Activated effector memory CD4-positive, alpha-beta T cell treated with anti-CD3 and anti-CD28 coated beads, Interleukin-2, amount 50 U/mL, for 16 hours (primary cell): ENCODE data around the gene AKR1C1.
"Not testable (repeated sequence)": the region's sequence is repeated elsewhere in the genome, so short reads cannot be mapped to it uniquely, and the experiment has no call there.

Experiments
- DNase-seq: peaks from one replicate; pipeline ENCODE4 v3.0.0-alpha.2; 2020

AKR1C1 gene

GRCh38 chr10:4947635-4948596 lies 15.3 kb upstream of the AKR1C1 start:
- DNase-seq, result no peak

DNA sequence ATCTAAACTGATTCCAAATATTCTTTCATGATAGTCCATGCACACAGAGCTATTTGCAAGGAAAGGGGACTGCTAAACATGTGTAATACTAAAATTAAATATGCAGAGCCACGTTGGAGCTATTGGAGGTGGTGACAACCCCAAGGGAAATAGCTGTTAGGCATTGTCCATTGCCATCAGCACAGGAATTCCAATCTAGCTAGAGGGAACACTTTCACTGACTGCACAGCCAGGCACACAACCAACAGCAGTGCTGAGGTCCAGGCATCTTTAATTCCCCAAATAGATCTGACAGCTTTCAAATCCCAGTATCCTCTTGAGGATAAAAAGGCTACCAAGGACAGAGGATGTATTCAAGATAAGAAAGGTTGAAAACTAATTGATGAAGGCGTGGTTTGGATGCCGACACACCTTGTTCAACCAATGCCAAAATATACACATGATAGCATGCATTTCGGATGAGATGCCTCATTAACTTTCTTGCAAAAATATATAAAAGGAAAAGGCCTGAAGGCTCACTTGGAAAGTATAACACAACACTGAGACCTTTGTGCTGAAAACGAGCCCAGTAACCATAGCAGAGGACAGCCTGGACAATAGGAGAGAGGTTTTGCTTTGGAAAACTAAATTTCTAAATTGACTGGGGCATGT lies 11.6 kb upstream of the AKR1C1 start:
- not testable (repeated sequence) for DNase-seq

DNA sequence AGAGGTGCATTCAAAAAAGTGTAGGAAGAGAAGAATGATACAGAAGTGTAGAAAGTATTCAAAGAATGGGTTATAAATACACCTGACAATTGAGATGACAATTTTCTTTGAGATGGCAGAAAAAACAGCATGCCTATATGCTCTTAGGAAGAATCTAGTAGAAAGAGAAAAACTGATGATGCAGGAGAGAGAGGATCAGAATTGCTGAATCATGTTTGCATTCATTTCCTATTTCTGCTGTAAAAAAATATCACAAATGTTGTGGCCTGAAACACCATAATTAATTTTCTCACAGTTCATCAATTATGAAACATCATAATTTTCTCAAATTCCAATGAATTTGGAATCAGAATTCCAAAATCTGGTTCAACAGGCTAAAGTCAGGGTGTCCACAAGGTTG lies 9.8 kb upstream of the AKR1C1 start:
- DNase-seq, result no peak

DNA sequence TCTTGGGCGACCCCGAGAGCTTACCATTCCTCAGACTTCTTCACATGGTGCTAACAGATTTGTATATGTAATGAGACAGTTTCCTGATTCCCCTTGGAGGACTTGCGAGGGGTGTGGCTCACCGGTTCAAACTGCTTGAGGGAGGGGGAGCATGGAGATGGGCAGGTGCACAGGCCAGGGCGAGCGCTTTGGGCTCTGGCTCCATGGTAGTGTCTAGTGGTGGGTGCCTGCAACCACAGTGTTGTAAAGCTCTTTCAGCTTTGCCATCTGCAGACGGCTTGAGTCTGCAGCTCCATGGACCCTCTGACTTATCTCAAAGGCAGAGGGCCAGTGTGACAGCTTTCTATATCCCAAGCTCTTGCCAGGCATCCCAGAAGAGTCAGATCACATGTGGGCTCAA lies 7.1 kb upstream of the AKR1C1 start:
- not testable (repeated sequence) for DNase-seq

DNA sequence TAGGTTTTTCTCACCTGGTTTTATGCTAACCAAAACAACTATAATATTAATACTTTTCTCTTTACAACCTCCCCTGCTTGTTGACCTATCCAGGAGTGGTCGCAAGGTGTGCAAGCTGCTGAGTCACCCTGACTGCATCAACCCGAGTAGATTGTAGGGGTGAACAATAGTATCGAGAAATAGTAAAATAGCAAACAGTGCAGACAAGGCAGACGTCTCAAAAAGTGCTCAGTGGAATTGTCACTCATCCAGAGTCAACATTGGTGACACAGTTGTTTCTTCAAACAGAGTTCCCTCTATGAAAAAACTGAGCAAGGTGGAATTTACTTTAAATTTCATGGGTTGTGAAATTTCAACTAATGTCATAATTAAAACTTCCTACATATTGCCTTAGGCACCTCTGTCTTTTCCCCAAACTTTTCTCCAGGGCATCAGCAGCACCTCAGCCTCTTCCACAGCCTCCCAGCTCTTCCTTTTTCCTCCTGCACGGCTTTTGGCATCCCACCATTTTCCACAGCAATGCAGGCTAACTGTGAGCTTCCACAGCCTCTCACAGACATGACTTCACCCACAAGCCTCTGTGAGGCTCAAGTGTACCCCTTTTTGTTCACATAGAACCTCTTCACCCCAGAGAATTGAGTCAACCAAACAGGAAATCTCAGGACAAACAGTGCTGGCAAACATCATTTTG lies 6.1 kb upstream of the AKR1C1 start:
- DNase-seq, result not testable (repeated sequence)

- DNase-seq, result not testable (repeated sequence)
These were observed 1.7 kb upstream of the AKR1C1 start for GRCh38 chr10:4961558-4961957.

- not testable (repeated sequence) for DNase-seq
These were observed 907 bp upstream of the AKR1C1 start for GRCh38 chr10:4962308-4962707.

- not testable (repeated sequence) for DNase-seq
These were observed 570 bp downstream of the AKR1C1 start for GRCh38 chr10:4963815-4964154.

DNA sequence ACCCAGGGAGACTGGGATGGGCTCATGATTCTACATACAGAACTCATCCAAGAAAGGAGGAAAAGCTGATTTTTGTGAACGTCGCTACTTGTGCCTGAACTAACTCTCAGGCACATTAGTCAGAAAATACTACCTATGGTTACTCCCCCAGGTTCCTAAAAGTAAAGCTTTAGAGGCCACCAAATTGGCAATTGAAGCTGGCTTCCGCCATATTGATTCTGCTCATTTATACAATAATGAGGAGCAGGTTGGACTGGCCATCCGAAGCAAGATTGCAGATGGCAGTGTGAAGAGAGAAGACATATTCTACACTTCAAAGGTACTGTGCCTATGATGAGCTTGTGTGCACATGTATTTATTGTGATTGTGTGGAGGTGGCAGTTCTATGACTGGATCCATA lies 2.5 kb downstream of the AKR1C1 start:
- not testable (repeated sequence) for DNase-seq

GRCh38 chr10:4967189-4967588 lies 4.0 kb downstream of the AKR1C1 start:
- DNase-seq, result not testable (repeated sequence)

- not testable (repeated sequence) for DNase-seq
These were observed 6.1 kb downstream of the AKR1C1 start for GRCh38 chr10:4969289-4969688.

GRCh38 chr10:4970362-4970761 lies 7.1 kb downstream of the AKR1C1 start:
- DNase-seq, result not testable (repeated sequence)

GRCh38 chr10:4972369-4973142 lies 9.3 kb downstream of the AKR1C1 start:
- not testable (repeated sequence) for DNase-seq

DNA sequence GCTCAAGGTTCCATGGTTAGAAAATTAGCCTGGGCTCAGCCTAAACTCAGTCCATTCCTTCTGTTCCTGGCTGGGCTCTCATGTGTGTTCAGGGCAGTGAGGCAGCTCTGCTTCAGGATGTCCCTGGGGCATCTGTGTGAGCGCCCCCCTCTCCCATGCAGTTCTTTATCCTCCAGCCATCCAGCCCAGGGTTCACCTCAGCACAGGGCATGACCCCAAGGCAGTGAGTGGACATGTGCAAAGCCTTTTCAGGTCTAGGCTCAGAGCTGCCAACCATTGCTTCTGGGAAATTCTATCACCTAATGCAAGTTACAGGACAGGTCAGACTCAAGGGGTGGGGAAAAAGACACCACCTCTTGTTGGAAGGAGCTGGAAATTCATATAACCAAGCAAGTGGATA lies 10.1 kb downstream of the AKR1C1 start:
- not testable (repeated sequence) for DNase-seq

- not testable (repeated sequence) for DNase-seq
These were observed 11.2 kb downstream of the AKR1C1 start for GRCh38 chr10:4974400-4974799.

DNA sequence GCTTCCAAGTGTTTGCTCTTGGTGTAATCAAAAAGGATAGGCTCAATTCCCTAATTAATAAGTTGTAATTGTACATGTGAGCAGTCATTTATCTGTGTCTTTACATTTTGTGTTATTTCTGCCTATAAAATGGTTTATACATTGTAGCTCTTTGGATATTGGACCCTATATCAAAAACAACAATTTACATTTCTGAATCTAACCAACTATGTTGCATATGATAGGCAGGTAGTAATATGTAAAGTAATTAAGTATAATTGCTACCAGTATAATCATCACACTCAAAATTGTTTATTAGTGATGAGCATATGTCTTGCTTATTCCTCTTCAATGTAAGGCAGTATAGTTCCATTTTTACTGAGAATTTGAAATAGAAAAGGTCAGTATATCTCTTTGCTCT lies 13.8 kb downstream of the AKR1C1 start:
- no peak for DNase-seq

GRCh38 chr10:4978870-4979269 lies 15.7 kb downstream of the AKR1C1 start:
- no peak for DNase-seq

GRCh38 chr10:4980793-4981192 lies 17.6 kb downstream of the AKR1C1 start:
- DNase-seq, result no peak

GRCh38 chr10:4981722-4982471 lies 18.7 kb downstream of the AKR1C1 start:
- no peak for DNase-seq

GRCh38 chr10:4982764-4983226 lies 19.6 kb downstream of the AKR1C1 start:
- DNase-seq, result no peak

GRCh38 chr10:4983615-4984216 lies 20.5 kb downstream of the AKR1C1 start:
- no peak for DNase-seq
